Suprapubic skin (tissue), 3 donors: Measurements from ENCODE around the gene ZC3H14.

Experiments used
- EP300 ChIP-seq: sonication (generic); formaldehyde crosslinking; IDR thresholded peaks from one replicate; pipeline ENCODE4 v1.6.1; 2017; ENCODE audit warnings: antibody characterized with exemption
- POLR2A ChIP-seq, 2 donors: fragments of 450-650 bp; IDR thresholded peaks; one replicate each; pipeline ENCODE4 v1.6.1; 2017; ENCODE audit warnings: antibody characterized with exemption in 2 of 2, mild to moderate bottlenecking in 2 of 2, moderate library complexity in 2 of 2
- TF ChIP-seq, protein P1 (sequence below), 2 donors: fragments of 200-600 bp in 1 of 2; fragments of 450-650 bp in 1 of 2; sonication (generic) in 1 of 2; IDR thresholded peaks; one replicate each; pipeline ENCODE4 v1.5.1; 2016 to 2019; ENCODE audit warnings: antibody characterized with exemption in 2 of 2, mild to moderate bottlenecking in 1 of 2, moderate library complexity in 1 of 2

DNA sequence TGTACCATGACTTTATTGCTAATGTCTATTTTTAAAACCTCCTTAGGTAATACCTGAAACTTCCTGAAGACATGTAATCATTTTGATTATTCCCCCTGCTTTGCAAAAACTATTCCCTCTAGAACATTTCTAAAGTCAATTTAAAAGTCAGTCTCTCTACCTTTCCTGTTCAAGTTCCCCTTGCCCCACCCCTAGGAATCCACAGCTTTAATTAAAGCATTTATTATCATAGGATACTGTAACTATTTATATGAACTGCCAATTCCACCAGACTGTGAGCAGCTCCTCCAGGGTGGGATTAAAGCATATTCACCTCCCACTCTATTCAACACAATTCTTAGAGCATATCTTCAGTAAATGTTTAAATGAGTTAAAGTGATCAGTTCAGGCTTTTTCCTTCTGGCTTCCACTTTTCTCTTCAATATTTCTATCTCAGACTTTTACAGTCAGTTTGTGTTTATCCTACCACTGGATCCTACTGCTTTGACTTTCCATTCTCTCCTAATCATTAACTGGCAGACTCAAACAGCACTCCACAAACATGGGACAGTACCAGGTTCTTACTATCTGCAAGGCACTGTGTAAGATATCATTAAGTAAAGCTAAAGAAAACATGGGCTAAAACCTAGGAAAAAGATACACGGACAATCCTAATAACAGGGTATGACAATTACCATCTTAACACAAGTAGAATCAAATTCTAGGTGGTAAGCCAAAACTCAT is 47.2 kb upstream of the ZC3H14 start:
- TF ChIP-seq EP300 (no peak), POLR2A (IDR thresholded peaks at IDR 0.05) (no peak)
- TF ChIP-seq, protein P1, sequence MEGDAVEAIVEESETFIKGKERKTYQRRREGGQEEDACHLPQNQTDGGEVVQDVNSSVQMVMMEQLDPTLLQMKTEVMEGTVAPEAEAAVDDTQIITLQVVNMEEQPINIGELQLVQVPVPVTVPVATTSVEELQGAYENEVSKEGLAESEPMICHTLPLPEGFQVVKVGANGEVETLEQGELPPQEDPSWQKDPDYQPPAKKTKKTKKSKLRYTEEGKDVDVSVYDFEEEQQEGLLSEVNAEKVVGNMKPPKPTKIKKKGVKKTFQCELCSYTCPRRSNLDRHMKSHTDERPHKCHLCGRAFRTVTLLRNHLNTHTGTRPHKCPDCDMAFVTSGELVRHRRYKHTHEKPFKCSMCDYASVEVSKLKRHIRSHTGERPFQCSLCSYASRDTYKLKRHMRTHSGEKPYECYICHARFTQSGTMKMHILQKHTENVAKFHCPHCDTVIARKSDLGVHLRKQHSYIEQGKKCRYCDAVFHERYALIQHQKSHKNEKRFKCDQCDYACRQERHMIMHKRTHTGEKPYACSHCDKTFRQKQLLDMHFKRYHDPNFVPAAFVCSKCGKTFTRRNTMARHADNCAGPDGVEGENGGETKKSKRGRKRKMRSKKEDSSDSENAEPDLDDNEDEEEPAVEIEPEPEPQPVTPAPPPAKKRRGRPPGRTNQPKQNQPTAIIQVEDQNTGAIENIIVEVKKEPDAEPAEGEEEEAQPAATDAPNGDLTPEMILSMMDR (IDR thresholded peaks at IDR 0.05) = no peak
